Inferior parietal cortex (tissue), 1 donor: ENCODE results near the gene PTDSS2.
"Not testable (repeated sequence)": the region's sequence is repeated elsewhere in the genome, so short reads cannot be mapped to it uniquely, and the experiment has no call there.

ENCODE experiments used
- DNase-seq: peaks from one replicate; pipeline ENCODE4 v3.0.0-alpha.2; 2016; ENCODE audit errors: extremely low spot score

The PTDSS2 gene

DNA sequence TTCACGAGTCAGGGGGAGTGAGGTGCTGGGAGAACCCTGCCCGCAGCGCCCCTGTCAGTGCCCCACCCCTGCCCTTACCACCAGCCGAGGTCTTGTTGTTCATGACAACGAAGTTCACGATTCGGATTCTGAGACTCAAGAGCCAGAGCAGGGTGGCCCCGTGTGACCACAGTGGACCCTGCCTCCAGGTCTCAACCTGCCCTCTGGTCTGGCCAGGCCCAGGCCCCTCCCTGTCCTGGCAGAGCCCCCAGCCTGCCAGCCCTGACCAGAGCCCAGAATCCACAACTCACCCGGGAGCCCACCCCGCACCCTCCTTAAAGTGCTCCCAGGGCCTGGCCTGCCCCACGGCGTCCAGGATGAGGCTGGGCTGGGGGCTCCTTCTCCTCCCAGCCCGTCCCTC lies 18.2 kb upstream of the PTDSS2 start:
- no peak for DNase-seq

DNA sequence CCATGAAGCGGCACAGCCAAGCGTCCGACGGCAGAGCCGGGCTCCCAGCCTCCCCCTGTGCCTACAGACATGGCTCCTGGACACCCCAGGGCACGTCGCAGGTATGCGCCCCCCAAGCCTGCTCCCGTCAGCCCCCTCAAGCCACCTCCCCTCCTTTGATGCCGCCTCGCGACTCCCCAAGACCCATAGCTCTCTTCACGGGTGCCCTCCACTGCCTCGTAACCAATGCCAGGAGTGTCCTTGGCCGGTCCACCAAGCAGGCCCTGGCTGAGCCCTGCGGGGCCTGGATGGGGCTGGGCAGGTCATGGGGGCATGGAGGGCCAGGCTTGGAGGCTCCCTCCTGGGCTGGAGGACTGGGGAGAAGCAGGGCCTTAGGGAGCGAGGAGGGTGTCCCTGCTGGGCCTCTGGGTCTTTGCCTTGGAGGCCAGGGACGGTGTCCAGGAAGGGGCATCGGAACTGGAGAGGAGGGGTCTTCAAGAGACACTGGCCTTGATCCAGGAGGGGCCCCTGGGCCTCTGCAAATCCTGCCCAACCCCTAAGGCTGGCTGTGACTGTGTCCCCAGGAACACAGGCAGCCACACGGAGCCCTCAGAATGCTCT lies 17.5 kb upstream of the PTDSS2 start:
- DNase-seq: no peak

- no peak for DNase-seq
Observed at GRCh38 chr11:433111-433510, 17.0 kb upstream of the PTDSS2 start.

GRCh38 chr11:433641-434040 lies 16.4 kb upstream of the PTDSS2 start:
- no peak for DNase-seq

DNA sequence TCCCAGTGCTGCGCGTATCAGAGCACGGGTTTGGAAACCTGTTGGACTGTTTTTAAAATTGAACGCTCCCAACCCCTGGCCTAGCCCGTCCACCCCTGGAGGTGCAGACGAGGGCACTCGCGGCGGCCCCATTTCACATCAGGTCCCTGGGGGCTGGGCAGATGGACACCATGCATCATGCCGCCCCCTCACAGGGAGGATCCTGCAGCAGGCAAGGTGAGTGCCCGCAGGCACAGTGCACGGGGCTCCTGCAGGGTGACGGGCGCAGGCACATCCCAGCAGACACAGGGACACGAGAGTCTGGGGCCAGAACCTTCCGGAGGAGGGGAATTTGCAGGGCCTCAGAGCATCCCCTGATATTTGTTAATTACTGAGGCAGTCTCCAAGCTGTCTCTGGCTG lies 15.6 kb upstream of the PTDSS2 start:
- DNase-seq: no peak

- DNase-seq: not testable (repeated sequence)
Observed at GRCh38 chr11:434999-435740, 14.9 kb upstream of the PTDSS2 start.

DNA sequence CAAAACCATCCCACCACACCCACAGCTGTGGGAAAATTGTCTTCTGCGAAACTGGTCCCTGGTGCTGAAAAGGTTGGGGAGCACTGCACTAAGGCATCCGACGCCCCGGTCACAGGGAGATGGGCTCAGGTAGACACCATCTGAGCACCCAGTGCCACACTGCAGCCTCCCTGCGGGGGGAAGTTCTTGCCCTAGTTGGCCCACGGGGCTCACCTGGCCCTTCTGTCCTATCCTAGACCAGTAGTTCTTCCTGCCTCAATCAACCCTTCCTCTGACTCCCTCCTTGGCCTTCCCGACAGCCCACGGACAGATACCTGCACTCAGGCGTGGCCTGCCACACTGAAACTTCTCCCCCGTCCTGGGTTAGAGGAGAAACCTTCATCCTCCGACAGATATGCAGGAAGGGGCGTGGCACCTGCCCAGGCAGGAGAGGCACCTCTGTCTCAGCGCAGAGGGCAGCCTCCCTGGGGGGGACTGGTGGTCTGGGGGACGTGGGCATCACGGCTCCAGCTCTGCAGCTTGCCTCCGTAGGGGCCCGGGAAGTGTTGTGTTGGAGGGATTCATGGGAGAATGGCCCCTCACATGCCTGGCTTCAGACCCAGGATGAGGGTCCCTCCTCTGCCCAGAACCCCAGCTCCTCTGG lies 12.7 kb upstream of the PTDSS2 start:
- DNase-seq: no peak

DNA sequence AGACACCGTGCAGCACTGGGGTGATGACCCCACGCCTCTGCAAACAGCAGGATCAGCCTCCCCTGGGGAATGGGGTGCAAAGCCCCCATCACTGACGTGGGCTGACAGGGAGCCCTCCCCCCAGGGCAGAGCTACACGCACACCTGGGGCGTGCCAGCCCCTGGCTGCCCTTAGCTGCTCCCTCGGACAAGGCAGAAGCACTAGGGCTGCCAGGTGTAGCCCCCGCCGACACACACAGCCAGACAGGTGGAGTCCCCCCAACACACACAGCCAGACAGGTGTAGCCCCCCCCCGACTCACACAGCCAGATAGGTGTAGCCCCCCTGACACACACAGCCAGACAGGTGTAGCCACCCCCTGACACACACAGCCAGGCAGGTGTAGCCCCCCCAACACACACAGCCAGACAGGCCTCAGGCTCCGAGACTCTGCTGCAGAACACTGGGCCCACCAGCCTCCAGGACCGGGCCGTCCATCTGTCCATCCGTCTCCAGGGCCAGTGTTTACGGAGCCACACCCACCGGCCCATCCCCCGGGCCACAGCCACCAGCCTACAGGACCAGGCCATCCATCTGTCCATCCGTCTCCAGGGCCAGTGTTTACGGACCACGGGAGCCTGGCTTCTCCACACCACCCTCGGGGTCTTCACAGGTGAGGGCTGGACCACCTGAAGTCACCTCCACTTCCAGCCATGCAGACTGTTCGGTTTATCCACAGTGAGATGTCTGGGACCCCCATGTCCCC lies 11.8 kb upstream of the PTDSS2 start:
- no peak for DNase-seq

DNA sequence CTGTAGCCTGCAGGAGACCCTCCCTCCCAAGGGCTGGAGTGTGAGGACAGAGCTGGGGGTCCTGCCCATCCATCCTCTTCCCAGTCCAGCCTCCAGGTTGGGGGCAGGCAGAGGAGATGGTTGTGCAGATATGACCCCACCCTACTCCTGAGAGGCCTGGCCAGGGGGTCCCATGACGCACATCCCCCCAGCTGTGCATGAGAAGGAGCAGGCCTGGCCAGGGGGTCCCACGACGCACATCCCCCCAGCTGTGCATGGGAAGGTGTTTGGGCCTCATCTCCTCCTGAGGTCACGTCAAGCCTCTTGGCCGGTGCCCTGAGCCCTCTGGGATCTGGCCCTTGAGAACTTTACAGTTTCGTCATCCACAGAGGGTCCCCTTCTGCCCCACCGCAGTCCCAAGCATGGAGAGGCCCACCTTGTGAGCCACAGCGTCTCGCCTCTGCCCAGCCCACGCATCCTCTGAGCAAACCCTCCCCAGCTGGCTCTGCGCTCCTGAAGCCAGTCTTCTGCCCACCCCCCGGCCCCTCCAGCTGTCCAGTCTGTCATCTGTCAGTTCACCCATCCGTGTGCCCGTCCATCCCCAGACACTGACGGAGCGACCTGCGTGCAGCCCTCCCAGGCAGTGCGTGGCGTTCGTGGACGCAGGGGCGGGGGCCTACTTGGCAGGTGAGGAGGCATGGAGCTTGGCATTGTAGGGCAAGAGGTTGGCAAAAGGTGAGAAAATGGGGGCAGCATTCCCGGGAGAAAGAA lies 10.6 kb upstream of the PTDSS2 start:
- DNase-seq: no peak

- no peak for DNase-seq
Observed at GRCh38 chr11:440065-441042, 9.7 kb upstream of the PTDSS2 start.

- DNase-seq: no peak
Observed at GRCh38 chr11:441043-441417, 9.0 kb upstream of the PTDSS2 start.

- DNase-seq: no peak
Observed at GRCh38 chr11:441418-442274, 8.4 kb upstream of the PTDSS2 start, which contains the start of gene ANO9. TSS of gene ANO9 (minus strand) at chr11:442011. CDS start at chr11:441926, 85 bp downstream.

GRCh38 chr11:442611-443081 lies 7.4 kb upstream of the PTDSS2 start:
- no peak for DNase-seq

DNA sequence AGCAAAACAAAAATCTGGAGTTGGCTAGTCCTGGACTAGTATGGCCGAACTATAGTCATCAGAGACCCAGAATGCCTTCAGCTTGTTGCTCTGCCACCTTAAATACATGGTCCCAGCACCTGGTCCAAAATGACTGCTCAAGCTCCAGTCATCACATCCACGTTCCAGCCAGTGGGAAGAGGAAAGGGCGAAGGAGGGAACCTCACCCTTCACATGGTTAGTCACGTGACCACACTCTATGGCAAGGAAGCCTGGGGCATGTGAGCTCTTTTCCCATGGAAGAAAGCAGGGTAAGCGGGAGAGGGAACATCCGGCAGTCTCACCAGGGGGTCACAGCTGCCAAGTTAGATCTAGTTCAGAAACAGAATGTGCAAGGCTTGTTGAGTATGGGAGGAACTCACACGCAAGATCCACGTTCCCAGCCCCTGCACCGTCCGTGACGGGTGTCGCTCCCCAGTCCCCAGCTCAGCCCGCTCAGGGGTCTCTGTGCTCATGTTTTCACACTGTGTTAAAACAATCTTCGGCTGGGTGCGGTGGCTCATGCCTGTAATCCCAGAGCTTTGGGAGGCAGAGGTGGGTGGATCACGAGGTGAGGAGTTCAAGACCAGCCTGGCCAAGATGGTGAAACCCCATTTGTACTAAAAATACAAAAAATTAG lies 6.4 kb upstream of the PTDSS2 start:
- no peak for DNase-seq

- no peak for DNase-seq
Observed at GRCh38 chr11:444396-445144, 5.5 kb upstream of the PTDSS2 start.

GRCh38 chr11:445765-446588 lies 4.1 kb upstream of the PTDSS2 start:
- no peak for DNase-seq

- no peak for DNase-seq
Observed at GRCh38 chr11:446891-447290, 3.2 kb upstream of the PTDSS2 start.
